GM19395 (cell line): ENCODE results near the gene TMPRSS11E.
"Not testable (repeated sequence)": the region's sequence is repeated elsewhere in the genome, so short reads cannot be mapped to it uniquely, and the experiment has no call there.

Experiments
- ATAC-seq: cut with Tn5 transposase; IDR thresholded peaks from one replicate; pipeline ENCODE4 v1.9.1; 2021; ENCODE audit warnings: mild to moderate bottlenecking, moderate library complexity; ENCODE audit not compliant: unreplicated experiment

Gene TMPRSS11E

DNA sequence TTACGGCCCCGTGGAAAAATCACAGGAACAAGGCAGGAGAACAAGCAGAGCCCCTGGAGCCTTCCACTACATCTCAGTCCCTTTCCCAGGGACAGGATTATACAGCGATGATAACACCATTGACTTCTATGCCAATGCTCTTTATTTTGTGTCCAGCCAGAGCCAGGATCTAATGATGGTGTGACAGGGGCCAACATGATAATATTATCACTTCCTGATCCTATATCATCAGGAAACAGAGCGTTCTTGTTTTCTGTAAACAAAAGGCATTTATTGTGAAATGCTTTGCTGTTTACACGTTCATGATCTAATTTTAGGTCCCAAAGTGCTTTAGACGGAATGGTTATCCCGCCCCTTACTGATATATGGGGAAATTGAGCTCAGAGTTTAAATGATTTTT lies 12.8 kb downstream of the TMPRSS11E start:
- no peak for ATAC-seq

DNA sequence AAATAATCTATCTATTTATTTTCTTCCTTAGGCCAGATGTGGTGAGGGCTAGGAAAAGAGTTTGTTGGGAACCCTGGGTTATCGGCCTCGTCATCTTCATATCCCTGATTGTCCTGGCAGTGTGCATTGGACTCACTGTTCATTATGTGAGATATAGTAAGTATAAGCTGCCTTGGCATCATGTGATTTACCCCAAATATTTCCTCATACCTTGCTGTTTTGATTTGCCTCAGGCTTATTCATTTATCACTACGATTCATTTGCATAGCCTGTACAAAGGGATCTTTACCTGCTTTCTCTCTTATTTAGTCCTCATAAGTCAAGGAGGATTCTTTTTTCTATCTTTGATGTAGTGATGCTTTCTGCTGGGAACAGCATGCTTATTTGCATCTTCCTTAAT lies 14.5 kb downstream of the TMPRSS11E start:
- ATAC-seq = no peak

DNA sequence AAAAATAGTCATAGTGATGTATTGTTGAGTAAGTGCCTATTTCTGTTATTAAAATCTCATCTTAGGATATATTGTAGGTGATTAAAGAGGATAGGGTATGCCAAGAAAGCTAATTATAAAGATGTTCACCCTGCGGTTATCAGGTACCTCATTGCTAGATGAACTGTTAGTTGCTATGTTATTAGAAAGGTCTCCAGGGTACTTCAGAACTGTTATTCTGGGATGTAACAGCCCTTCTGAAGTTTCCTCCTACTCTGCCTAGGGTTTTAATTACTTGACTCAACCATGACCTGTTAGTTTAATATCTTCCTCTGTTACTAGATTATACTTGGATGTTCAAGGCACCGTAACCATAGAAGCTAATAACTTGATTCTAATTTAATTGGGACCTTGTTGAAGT lies 15.4 kb downstream of the TMPRSS11E start:
- no peak for ATAC-seq

DNA sequence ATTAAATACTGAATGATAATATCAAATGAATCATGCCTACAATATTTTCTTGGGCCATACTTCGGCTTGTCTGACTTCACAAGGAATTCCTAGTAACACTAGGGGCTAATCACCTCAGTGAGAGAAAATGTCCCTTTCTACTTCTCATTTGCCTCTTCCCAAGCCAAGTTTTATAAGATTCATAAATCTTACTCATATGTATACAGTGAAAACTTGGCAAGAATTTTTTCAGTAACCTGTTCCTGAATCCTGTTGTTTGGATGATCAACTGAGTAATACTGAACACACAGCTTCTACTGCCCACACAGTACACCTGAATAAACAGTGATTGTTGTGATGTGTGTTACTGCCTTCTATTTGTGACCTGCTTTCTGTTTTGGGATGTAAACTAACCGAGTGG lies 16.5 kb downstream of the TMPRSS11E start:
- ATAC-seq = no peak

DNA sequence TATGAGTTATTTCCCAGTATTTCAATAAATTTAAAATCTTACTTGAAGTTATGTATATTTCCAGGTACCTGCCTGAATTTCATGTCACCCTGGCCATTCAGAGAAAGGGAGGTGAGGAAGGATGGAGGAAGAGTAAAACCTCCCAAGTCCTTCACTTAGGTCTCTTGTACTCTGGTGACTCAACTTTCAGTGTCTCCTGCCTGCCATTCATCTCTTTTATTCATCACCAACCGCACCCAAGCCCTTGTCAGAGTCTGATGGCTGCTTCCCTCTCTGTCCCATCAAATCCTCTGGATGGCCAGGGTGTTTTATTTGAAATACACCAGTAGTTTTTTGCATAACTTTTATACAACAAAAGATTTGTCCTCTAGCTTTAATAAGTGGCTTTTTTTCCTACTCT lies 17.8 kb downstream of the TMPRSS11E start:
- no peak for ATAC-seq

DNA sequence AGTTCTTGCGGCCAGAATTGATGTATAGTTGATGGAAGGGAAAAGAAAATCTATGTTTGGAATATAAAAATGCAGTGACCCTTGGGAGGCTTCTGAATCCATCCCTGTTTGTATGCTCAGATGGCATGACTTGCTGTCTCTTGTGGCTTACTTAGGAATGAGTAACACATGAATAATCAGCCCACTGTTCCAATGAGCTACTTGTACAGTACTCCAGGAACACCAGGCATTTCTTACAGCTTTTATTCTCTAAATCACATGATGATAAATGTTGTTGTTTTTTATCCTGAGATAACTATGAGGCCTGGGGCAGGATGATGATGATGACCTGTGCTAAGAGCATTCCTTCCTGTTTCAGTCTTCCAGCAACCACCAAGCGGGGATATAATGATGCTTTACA lies 18.9 kb downstream of the TMPRSS11E start:
- no peak for ATAC-seq

DNA sequence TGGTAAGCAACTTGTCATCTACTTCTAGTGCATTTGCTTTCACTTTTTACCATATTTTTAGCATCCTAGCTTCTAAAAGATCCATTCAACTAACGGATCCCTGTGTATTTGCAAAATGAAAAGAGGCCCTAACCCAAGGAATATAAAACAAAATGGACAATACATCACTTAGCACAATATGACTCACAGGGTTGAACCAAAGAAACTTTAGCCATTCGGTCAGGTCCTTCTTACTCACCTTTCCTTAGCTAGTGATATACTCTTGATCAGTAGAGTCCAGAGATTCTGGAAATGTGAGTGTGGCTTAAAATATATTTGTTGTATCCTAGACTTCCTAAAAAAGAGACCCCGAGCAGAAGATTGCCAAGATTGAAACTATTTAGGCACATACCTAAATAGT lies 19.5 kb downstream of the TMPRSS11E start:
- ATAC-seq = no peak

DNA sequence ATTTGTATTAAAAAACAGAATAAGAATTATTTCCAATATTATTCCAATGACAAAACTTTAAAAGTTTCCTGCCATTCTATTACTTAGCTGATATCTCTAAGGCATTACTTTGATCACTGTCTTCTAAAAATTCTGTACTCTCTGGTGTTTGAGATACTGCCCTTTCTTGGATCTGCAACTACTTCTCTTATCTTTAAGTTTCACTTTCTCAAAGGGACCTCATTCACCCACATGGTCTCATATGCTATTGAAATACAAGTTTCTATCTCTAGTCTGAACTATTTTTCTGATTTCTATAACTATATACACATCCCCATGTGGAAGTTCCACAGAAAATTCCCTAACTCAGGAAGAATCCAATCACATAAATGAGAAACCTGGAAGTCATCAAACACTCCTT lies 22.2 kb downstream of the TMPRSS11E start:
- ATAC-seq = peak; percentile 84

DNA sequence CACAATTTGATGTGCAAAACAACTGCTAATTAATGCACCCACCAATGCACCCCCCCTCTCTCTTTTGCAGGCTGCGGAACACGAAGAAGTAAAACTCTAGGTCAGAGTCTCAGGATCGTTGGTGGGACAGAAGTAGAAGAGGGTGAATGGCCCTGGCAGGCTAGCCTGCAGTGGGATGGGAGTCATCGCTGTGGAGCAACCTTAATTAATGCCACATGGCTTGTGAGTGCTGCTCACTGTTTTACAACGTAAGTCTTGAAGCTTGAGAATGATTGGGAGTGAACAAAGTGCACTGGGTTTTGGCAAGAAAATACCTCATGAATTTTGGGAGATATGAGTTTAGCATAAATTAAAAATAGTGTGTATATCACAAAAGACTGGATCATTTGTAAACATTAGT lies 28.9 kb downstream of the TMPRSS11E start:
- ATAC-seq = no peak

DNA sequence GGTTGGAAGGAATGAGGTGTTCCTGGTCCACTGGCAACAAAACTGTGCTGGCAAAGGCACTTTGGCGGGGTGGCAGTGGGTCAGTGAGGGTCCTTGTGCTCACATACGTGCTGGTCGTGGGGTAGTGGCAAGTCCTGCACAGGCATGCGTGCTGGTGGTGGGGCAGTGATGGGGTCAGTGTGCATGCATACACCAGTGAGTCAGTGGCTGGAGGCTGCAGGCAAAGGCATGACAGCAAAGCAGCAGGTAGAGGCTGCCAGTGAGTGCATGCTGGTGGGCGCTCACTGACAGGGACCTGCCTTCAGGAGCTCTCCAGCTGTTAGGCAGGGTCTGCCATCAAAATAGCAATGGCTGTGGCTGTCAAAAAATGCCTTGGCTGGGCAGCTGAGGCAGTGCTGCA lies 42.1 kb downstream of the TMPRSS11E start:
- ATAC-seq = no peak

DNA sequence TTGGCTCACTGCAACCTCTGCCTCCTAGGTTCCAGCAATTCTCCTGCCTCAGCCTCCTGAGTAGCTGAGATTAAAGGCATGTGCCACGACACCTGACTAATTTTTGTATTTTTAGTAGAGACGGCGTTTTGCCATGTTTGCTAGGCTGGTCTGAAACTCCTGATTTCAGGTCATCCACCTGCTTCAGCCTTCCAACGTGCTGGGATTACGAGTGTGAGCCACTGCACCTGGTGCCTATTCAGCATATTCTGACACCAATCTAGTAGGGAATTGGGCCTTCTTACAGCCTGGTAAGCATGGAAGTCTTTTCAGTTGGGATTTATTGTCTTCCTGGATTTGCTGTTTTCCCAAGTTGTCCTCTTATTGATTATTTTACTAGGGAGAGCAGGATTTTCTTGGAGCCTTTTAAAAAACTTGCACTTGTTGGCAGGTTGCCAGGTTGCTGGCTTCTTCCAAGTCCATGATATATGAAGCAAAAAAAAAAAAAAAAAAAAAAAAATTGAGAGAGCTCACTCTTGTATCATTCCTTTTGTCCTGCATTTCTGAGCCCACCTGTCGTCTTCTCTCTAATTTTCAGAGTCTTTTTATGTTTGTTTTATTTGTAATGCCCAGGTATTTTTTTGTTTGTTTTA lies 43.7 kb downstream of the TMPRSS11E start:
- no peak for ATAC-seq

DNA sequence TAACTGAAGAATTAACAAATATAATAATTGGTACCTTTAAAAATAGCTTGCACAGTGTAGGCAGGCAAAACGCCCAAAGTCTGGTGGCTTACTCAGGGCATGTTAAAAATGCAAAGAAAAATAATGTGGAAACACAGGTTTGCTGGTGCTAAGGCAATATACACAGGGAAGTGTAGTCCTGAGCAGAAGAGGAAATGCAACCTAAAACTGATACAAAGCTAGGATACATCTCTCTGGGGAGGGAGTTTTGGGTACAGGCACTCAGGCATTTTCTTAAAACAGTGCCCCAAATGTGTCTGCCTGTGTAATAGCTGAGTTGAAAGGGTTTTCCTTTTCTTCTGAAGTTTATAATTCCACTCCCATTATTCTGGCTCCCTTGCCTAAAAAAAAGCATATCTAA lies 47.4 kb downstream of the TMPRSS11E start:
- ATAC-seq = peak; percentile 64

DNA sequence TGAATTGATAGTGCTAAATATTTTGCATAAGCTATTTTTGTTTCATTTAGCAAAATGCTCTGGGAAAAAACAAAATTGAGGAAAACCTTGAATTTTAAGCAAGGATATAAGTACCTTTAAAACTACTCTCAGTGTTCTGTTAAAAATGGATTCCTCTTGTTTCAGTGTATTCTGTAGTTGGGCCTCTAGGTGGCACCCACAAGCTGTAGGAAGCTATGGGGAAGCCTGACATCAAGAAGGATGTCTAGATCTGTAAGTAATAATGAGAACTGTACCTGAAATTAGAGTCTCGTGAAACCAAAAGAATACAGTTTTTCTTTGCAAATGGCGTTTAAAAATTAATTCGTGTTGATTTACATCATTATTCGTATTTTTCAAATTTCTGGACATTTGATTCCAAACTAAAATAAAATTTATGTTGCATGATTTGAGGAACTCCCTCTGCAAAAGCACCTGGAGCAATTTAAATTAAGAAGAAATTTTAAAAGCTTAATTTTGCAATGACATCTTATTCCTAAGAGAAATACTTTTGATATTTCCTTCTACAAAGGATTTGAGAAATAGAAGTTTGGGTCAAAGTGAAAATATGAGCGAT lies 51.2 kb downstream of the TMPRSS11E start:
- ATAC-seq = peak; percentile 88

DNA sequence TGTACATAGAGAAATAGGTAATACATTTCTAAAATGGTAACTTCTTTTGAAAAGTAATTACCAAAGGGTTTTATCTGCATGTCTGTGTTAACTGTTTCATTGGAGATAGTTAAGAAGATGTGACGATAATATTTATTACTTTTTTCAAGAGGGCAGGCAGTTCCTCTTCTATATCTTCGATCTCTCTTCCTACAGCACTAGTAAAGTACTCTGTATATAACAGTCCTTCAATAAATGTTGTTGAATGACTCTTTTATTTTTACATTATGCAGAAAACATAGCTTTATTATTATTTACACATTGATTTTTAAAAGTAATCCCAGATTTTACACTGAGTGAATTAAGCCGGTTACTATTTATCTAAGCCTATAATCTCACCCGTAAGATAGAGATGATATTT lies 51.8 kb downstream of the TMPRSS11E start:
- no peak for ATAC-seq

DNA sequence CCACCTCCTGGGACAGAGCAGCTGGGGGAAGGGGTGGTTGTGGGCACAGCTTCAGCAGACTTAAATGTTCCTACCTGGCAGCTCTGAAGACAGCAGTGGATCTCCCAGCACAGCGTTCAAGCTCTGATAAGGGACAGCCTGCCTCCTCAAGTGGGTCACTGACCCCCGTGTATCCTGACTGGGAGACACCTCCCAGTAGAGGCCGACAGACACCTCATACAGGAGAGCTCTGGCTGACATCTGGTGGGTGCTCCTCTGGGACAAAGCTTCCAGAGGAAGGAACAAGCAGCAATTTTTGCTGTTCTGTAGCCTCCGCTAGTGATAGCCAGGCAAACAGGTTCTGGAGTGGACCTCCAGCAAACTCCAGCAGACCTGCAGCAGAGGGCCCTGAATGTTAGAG lies 56.2 kb downstream of the TMPRSS11E start:
- not testable (repeated sequence) for ATAC-seq

DNA sequence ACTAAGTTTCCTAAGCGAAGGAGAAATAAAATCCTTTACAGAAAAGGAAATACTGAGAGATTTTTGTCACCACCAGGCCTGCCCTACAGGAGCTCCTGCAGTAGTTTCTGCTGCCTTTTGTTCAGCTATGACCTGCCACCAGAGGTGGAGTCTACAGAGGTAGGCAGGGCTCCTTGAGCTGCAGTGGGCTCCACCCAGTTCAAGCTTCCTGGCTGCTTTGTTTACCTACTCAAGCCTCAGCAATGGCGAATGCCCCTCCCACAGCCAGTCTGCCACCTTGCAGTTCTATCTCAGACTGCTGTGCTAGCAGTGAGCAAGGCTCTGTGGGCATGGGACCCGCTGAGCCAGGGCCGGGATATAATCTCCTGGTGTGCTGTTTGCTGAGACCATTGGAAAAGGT lies 57.6 kb downstream of the TMPRSS11E start:
- not testable (repeated sequence) for ATAC-seq

DNA sequence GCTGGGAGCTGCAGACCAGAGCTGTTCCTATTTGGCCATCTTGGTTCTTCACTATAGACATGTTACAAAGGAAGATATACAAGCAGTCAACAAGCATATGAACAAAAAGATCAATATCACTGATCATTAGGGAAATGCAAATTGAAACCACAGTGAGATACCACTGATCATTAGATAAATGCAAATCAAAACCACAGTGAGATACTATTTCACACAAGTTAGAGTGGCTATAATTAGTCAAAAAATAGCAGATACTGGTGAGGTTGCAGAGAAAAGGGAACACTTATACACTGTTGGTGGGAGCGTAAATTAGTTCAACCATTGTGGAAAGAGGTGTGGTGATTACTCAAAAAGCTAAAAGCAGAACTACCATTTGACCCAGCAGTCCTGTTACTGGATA lies 58.2 kb downstream of the TMPRSS11E start:
- not testable (repeated sequence) for ATAC-seq

DNA sequence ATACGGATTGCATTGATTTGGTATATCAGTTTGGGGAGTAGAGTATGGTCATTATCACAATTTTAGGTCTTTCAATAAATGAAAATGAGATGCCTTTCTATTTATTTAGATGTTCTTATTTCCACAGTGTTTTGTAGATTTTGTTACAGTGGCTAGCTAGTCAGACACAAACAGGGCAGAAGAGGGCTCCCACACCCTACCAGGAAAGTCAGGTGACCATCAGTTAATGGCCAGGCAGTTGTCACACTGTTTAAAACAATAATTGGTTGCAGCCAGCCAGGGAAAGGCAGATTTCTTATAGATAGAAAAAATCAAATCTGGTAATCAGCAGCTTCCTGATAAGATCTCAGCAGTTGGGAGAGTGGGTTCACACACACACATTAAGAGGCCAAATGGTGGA lies 71.6 kb downstream of the TMPRSS11E start:
- ATAC-seq = no peak

DNA sequence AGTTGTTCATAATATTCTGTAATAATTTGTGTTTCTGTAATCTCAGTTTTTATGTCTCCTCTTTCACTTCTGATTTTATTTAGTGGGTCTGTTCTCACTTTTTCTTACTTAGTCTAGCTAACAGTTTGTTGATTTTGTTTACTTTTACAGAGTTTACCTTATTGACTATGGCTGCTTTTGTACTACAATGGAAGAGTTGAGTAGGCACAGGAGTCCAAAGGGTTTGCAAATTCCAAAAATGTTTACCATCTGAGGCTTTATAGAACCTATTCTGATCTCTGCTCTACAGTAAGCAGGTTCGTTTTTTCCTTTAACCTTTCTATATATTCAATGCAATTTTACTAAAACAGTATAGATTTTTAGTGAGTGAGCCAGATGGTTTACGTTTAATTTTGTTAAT lies 73.7 kb downstream of the TMPRSS11E start:
- ATAC-seq = no peak

DNA sequence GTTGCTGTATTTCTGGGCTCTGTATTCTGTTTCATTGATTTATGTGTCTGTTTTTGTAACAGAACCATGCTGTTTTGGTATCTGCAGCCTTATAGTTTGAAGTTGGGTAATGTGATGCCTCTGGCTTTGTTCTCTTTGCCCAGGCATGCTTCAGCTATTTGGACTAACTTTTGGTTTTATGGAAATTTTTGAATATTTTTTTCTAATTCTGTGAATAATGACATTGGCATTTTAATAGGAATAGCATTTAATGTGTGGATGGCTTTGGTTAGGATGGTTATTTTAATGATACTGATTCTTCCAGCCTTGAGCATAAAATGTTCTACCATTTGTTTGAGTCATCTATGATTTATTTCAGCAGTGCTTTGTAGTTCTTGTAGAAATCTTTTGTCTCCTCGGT lies 75.0 kb downstream of the TMPRSS11E start:
- ATAC-seq = not testable (repeated sequence)

DNA sequence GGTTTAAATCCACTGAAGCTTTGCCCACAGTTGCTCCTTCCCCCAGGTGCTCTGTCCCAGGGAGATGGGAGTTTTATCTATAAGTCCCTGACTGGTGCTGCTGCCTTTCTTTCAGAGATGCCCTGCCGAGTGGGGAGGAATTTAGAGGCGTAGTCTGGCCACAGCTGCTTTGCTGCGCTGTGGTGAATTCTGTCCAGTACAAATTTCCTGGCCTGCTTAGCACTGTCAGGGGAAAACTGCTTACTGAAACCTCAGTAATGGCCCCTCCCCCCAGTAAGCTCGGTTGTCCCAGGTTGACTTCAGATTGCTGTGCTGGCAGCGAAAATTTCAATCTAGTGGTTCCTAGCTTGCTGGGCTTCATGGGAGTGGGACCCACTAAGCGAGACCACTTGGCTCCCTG lies 88.7 kb downstream of the TMPRSS11E start:
- no peak for ATAC-seq

DNA sequence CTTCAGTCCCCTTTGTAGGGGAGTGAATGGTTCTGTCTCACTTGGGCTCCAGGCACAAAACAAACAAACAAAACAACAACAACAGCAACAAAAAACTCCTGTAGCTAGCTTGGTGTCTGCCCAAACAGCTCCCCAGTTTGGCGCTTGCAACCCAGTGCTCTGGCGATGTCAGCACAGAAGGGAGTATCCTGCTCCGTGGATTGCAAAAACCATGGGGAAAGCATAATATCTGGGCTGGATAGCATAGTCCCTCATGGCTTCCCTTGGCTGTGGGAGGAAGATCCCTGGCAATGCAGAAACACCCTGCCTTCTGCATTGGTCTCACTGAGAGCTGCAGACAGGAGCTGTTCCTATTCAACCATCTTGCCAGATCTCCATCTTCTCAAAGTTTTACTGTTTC lies 89.1 kb downstream of the TMPRSS11E start:
- ATAC-seq = no peak

DNA sequence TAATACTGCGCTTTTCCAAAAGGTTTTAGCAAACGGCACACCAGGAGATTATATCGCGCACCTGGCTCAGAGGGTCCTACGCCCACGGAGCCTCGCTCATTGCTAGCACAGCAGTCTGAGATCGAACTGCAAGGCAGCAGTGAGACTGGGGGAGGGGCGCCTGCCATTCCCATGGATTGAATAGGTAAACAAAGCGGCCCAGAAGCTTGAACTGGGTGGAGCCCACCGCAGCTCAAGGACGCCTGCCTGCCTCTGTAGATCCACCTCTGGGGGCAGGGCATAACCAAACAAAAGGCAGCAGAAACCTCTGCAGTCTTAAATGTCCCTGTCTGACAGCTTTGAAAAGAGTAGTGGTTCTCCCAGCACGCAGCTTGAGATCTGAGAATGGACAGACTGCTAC lies 95.5 kb downstream of the TMPRSS11E start:
- ATAC-seq = not testable (repeated sequence)
